Measurements from ENCODE around the gene UBE2E3. TPM values are rescaled to one million over a fixed set of nuclear protein-coding genes. Genes with fewer than 3 reads are reported as not detected.

UBE2E3 gene
- total and polyA plus RNA-seq, 2 of the 4 experiments (the other 2 are of a cell fraction) = 106 to 114 TPM

- WGBS, 2 experiments (ENCODE audit: extremely low coverage in 2 of 2, insufficient read length in 1 of 2) = no CpG with 5 or more reads among the region's 1 CpG
- no peak overlapping the region for H2BK5ac ChIP-seq (ENCODE audit: low read depth, low read length, poor library complexity, severe bottlenecking)
- ATAC-seq (ENCODE audit: low read depth) = no peak
- peaks cover 3% of the 10 kb centered on the region for H3K4me1 ChIP-seq (ENCODE audit: control insufficient read depth, insufficient read depth, low read length)
- no peaks in the 10 kb centered on the region; the same call in 1 of the 2 replicates for H4K20me1 ChIP-seq (ENCODE audit: insufficient read depth, low read length)
- POLR2A ChIA-PET (ENCODE audit: unreplicated experiment) = no interaction called here
- dilution Hi-C loops (cut with HindIII; ENCODE audit: low sequenced_read_pairs, unreplicated experiment) (no loop called here), in situ Hi-C loops (cut with MboI; ENCODE audit: low sequenced_read_pairs) (loop anchor here (10.0 kb wide), 1 partner anchor 952 kb away; no protein-coding TSS in a partner anchor), intact Hi-C loops (cut with micrococcal nuclease) (loop anchor here (1.0 kb wide), 3 partner anchors 639 to 1056 kb away; no protein-coding TSS in a partner anchor)
- H3K9me1 ChIP-seq (ENCODE audit: insufficient read depth, low read length) = 0 out of 2 replicates have a peak, but pooled peaks cover under 1% of the 10 kb centered on the region
- H2AK9ac ChIP-seq (replicated peaks; ENCODE audit: low read depth, low read length, poor library complexity) = no peak overlapping the region
- H3K14ac ChIP-seq (replicated peaks; ENCODE audit: low read depth, low read length) = no peak overlapping the region
- H3K4me2 ChIP-seq (ENCODE audit: low read depth, low read length) = no peak overlapping the region
- no peak overlapping the region for H3K27ac ChIP-seq (ENCODE audit: insufficient read depth, low read length)
- no peak overlapping the region for H4K91ac ChIP-seq (ENCODE audit: insufficient read depth, low read depth, low read length)
- H4K5ac ChIP-seq (ENCODE audit: low read depth, low read length) = no peak overlapping the region
- peaks cover 3 to 19% of the 10 kb centered on the region in 2 experiments; a peak in 3 of 4 replicates for H3K79me1 ChIP-seq (ENCODE audit: low read depth in 1 of 2, low read length in 2 of 2)
- H4K8ac ChIP-seq (ENCODE audit: low read depth in 2 of 2, low read length in 2 of 2) = no peak overlapping the region
- no peak overlapping the region for H3K18ac ChIP-seq (ENCODE audit: low read depth, low read length)
- H3K27me3 ChIP-seq (ENCODE audit: control insufficient read depth, insufficient read depth, low read length) = no peaks in the 10 kb centered on the region
- no peak overlapping the region for H3K56ac ChIP-seq (ENCODE audit: extremely low read depth, insufficient read depth, low read length)
- no peak overlapping the region for H2AFZ ChIP-seq (replicated peaks; ENCODE audit: low read length, poor library complexity)
- H2AK5ac ChIP-seq (ENCODE audit: low read depth, low read length) = no peak overlapping the region
- CTCF ChIA-PET = interaction anchor here (1.3 kb wide), 1 partner anchor 953 kb away, joined by 4 read pairs; no protein-coding TSS in a partner anchor
- no peak for TF ChIP-seq MAZ (IDR thresholded peaks at IDR 0.05; ENCODE audit: borderline replicate concordance, low read depth, low read length)
- TF ChIP-seq POLR2A (IDR thresholded peaks at IDR 0.05; ENCODE audit: low read depth, low read length) = no peak
- TF ChIP-seq BHLHE40 (IDR thresholded peaks at IDR 0.05; ENCODE audit: low read depth, low read length) = no peak
- no peak for TF ChIP-seq RFX5 (IDR thresholded peaks at IDR 0.05; ENCODE audit: low read depth, low read length)
- TF ChIP-seq RAD21 (IDR thresholded peaks at IDR 0.05; ENCODE audit: low read length) = no peak
- TF ChIP-seq SMC3 (IDR thresholded peaks at IDR 0.05; ENCODE audit: low read depth, low read length) = no peak
- no peak for TF ChIP-seq USF2 (IDR thresholded peaks at IDR 0.05; ENCODE audit: low read depth, low read length)
- no peak for TF ChIP-seq CHD1 (IDR thresholded peaks at IDR 0.05; ENCODE audit: low read depth, low read length)
- TF ChIP-seq MAFK (IDR thresholded peaks at IDR 0.05; ENCODE audit: low read depth, low read length) = no peak
- TF ChIP-seq RCOR1 (IDR thresholded peaks at IDR 0.05; ENCODE audit: insufficient replicate concordance, low read length) = no peak
- TF ChIP-seq CTCF (conservative IDR thresholded peaks at IDR 0.05; ENCODE audit: low read depth, low read length) = no peak
- TF ChIP-seq MXI1 (IDR thresholded peaks at IDR 0.05; ENCODE audit: borderline replicate concordance, low read depth, low read length) = no peak
- TF ChIP-seq FOS (IDR thresholded peaks at IDR 0.05; ENCODE audit: low read depth, low read length) = no peak
- TF ChIP-seq ELK1 (IDR thresholded peaks at IDR 0.05; ENCODE audit: borderline replicate concordance, low read depth, low read length) = no peak
- no peak for TF ChIP-seq CEBPB (IDR thresholded peaks at IDR 0.05; ENCODE audit: low read depth, low read length)
- TF ChIP-seq NFE2L2 (IDR thresholded peaks at IDR 0.05; ENCODE audit: low read depth, low read length) = no peak
- DNase-seq = no peak
- H3K36me3 ChIP-seq (ENCODE audit: control insufficient read depth, insufficient read depth, low read length) = no peaks in the 10 kb centered on the region
- H3K23ac ChIP-seq (ENCODE audit: low read depth, low read length) = no peak overlapping the region
- H3K9me3 ChIP-seq (ENCODE audit: control insufficient read depth, insufficient read depth, low read length) = no peaks in the 10 kb centered on the region
- H3K9ac ChIP-seq (ENCODE audit: low read depth, low read length) = no peak overlapping the region
- H3K4me3 ChIP-seq (ENCODE audit: insufficient read depth, low read depth, low read length) = no peak overlapping the region
- no peak overlapping the region for H2BK15ac ChIP-seq (ENCODE audit: low read depth, low read length)
- H2BK120ac ChIP-seq (ENCODE audit: low read depth, low read length) = no peak overlapping the region
- no TSS peak for BruUV-seq (replicated peaks)
- no peak overlapping the region for H3K4ac ChIP-seq (ENCODE audit: low read depth, low read length)
- H2BK20ac ChIP-seq (ENCODE audit: low read depth, low read length) = no peak overlapping the region
These were observed 96.3 kb downstream of the UBE2E3 start for GRCh38 chr2:181076658-181077057.
